OCI-LY1 (cell line): ENCODE data around the gene LRRC8E.

Experiments
- CTCF ChIP-seq: fragments of 200-600 bp; sonication (generic), shearing (Covaris generic); IDR thresholded peaks from 2 replicates; pipeline ENCODE4 v1.5.1; 2017; ENCODE audit warnings: mild to moderate bottlenecking, antibody characterized with exemption, low read length, moderate library complexity, mixed read lengths
- EZH2 ChIP-seq: fragments of 200-600 bp; sonication (generic), shearing (Covaris generic); IDR thresholded peaks from 2 replicates; pipeline ENCODE4 v1.8.0; 2017; ENCODE audit warnings: borderline replicate concordance, mixed run types, mild to moderate bottlenecking, antibody characterized with exemption, low read length, moderate library complexity, mixed read lengths

GRCh38 chr19:7861619-7862412, 26.5 kb upstream of the LRRC8E start:
- TF ChIP-seq CTCF (peak; percentile 28), EZH2 (no peak)
